Endothelial cell (in vitro differentiated cells): Measurements from ENCODE around the gene RGPD4. TPM values are rescaled to one million over a fixed set of nuclear protein-coding genes. Genes with fewer than 3 reads are reported as not detected.
"Not testable (repeated sequence)": the region's sequence is repeated elsewhere in the genome, so short reads cannot be mapped to it uniquely, and the experiment has no call there.

Experiments
- DNase-seq: peaks from one replicate; pipeline ENCODE4 v3.0.0; 2021; ENCODE audit warnings: low spot score
- H3K27ac Mint-ChIP-seq: one replicate; pipeline ENCODE4 v1.8.0; 2021; ENCODE audit warnings: mixed read lengths, inconsistent platforms; ENCODE audit not compliant: unreplicated experiment
- H3K27me3 Mint-ChIP-seq: one replicate; pipeline ENCODE4 v1.8.0; 2021; ENCODE audit warnings: mild to moderate bottlenecking, moderate library complexity, mixed read lengths, inconsistent platforms; ENCODE audit not compliant: unreplicated experiment
- H3K36me3 Mint-ChIP-seq: one replicate; pipeline ENCODE4 v1.8.0; 2021; ENCODE audit warnings: mild to moderate bottlenecking, low read depth, mixed read lengths, inconsistent platforms; ENCODE audit not compliant: unreplicated experiment
- H3K4me1 Mint-ChIP-seq: one replicate; pipeline ENCODE4 v1.8.0; 2021; ENCODE audit warnings: mild to moderate bottlenecking, mixed read lengths, inconsistent platforms; ENCODE audit not compliant: unreplicated experiment
- H3K4me3 Mint-ChIP-seq: one replicate; pipeline ENCODE4 v1.8.0; 2021; ENCODE audit warnings: mild to moderate bottlenecking, mixed read lengths, inconsistent platforms; ENCODE audit not compliant: unreplicated experiment
- H3K9me3 Mint-ChIP-seq: one replicate; pipeline ENCODE4 v1.8.0; 2021; ENCODE audit warnings: mixed read lengths, inconsistent platforms; ENCODE audit not compliant: unreplicated experiment
- total RNA-seq: library from RNA; stranded (reverse); fragmentation: NEBNext Ultra II Directional; extraction: Animal tissue kit (Norgen Biotek cat#: 25700); gene quantifications from one replicate; pipeline ENCODE4 v1.2.1, GENCODE V29; 2021; ENCODE audit not compliant: unreplicated experiment
- TF ChIP-seq, protein P1 (sequence below): fragments of 200-600 bp; sonication (generic); IDR thresholded peaks from one replicate; pipeline ENCODE4 v1.5.0; 2021; ENCODE audit warnings: antibody characterized with exemption; ENCODE audit not compliant: unreplicated experiment

Gene RGPD4
- total RNA-seq, 1 donor from 2014 or later, result not detected

DNA sequence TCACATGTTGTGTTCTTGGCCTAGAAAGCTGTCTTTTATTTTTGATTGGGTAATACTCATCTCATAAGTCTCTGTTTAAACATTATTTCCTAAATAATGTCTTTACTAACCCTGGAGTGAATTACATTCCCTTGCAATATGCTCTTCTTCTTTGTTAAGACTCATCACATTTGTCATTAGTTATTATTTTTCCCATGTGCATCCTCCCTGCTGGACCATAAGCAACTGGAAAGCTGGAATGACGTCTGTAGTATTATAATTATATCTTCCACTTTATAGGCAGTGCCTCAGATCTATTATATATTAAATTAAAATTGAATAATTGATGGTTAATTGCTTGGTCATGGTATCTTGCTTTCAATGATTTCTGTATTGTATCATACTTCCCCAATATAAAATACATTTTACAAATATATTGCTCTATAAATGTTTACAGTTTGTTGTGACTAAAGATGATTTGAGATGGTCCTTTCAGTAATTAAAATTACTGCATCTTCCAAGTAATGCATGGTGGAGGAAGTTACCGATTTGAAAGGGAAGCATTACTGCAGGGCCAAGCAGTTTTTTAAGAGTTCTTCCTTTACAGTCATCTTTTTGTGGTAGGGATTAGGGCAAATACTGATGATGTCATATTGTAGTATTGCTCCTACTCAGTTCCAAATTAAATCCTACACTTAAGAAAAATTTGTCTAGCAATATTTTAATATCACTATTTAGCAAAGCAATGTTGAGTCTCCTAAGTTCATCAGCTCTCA is 2.1 kb upstream of the RGPD4 start:
- Mint-ChIP-seq H3K27me3 (no peaks in the 10 kb centered on the region), H3K27ac (no peak overlapping the region), H3K9me3 (no peaks in the 10 kb centered on the region), H3K4me3 (no peak overlapping the region), H3K4me1 (no peaks in the 10 kb centered on the region), H3K36me3 (no peaks in the 10 kb centered on the region)
- TF ChIP-seq, protein P1, sequence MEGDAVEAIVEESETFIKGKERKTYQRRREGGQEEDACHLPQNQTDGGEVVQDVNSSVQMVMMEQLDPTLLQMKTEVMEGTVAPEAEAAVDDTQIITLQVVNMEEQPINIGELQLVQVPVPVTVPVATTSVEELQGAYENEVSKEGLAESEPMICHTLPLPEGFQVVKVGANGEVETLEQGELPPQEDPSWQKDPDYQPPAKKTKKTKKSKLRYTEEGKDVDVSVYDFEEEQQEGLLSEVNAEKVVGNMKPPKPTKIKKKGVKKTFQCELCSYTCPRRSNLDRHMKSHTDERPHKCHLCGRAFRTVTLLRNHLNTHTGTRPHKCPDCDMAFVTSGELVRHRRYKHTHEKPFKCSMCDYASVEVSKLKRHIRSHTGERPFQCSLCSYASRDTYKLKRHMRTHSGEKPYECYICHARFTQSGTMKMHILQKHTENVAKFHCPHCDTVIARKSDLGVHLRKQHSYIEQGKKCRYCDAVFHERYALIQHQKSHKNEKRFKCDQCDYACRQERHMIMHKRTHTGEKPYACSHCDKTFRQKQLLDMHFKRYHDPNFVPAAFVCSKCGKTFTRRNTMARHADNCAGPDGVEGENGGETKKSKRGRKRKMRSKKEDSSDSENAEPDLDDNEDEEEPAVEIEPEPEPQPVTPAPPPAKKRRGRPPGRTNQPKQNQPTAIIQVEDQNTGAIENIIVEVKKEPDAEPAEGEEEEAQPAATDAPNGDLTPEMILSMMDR, result no peak
- no peak for DNase-seq

DNA sequence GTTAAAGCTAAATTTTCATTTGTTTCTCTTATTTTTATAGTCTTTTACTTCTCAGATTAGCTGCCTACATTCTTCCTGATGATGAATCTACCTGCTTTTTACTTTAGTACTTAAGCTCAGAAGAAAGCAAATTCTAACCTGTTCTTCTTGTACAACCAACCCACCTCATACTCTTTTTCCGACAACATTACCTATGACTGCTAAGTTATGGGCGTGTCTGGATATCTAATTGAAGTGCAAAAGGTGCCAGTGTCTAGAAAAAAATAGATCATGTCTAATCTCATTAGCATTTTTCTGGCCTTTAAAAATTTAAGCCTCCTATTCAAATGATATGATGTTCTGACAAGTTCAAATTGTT is 1.5 kb upstream of the RGPD4 start:
- Mint-ChIP-seq H3K27ac (no peak overlapping the region), H3K4me3 (no peak overlapping the region), H3K36me3 (no peaks in the 10 kb centered on the region), H3K9me3 (no peaks in the 10 kb centered on the region), H3K4me1 (no peaks in the 10 kb centered on the region), H3K27me3 (no peaks in the 10 kb centered on the region)
- TF ChIP-seq, protein P1, result no peak
- no peak for DNase-seq

DNA sequence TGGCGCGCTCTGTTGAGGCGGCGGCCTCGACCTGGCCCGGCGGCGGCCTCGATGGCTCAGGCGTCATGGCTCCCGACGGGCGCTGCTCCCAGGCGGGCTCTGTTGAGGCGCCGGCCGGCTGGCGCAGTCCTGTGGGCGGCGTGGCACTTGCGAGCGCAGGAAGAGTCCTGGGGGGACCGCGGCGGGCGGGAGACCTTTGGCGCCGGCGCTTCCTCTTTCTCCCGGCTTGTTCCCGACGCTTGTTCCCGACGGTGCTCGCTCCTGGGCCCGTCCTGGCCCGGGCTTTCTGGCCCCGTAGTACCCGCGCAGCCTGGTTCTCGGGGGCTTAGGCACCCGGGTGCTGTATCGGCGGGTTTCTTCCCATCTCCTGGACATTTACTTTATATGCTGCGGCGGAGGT is 2.8 kb downstream of the RGPD4 start:
- H3K27me3 Mint-ChIP-seq, H3K36me3 Mint-ChIP-seq, H3K4me1 Mint-ChIP-seq, DNase-seq, H3K4me3 Mint-ChIP-seq, H3K27ac Mint-ChIP-seq, H3K9me3 Mint-ChIP-seq: not testable (repeated sequence)

DNA sequence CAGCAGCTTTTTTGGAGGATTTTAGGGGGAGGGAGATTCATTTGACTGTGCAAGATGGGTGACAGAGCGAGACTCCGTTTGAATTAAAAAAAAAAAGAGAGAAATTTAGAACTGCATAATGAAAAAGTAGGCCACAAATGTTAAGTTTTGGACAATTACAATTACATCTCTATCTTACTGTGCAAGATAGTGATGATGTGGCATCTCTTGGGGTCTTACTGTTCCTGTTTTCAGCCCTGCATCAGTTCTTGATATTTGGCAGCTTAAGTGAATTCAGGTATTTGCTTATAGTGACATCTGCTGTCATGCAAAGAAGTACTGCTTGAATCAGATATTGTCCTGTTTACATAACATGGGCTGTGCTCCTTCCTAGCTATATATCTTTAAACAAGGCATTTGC is 6.5 kb downstream of the RGPD4 start:
- not testable (repeated sequence) for H3K4me3 Mint-ChIP-seq, DNase-seq, H3K36me3 Mint-ChIP-seq, H3K27me3 Mint-ChIP-seq, H3K27ac Mint-ChIP-seq, H3K9me3 Mint-ChIP-seq, H3K4me1 Mint-ChIP-seq

DNA sequence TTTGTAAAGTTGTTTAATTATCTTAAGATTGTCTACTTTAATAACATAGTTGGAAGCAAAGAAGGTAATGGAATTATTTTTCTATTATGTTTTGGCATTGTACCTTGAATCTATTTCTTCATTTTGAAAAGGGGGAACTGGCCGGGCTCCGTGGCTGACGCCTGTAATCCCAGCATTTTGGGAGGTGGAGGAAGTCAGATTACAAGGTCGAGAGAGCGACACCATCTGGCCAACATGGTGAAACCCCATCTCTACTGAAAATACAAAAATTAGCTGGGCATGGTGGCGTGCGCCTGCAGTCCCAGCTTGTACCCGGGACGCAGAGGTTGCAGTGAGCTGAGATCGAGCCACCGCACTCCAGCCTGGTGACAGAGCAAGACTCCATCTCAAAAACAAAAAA is 6.9 kb downstream of the RGPD4 start:
- not testable (repeated sequence) for H3K27me3 Mint-ChIP-seq, H3K9me3 Mint-ChIP-seq, H3K27ac Mint-ChIP-seq, H3K4me1 Mint-ChIP-seq, H3K36me3 Mint-ChIP-seq, H3K4me3 Mint-ChIP-seq
- peak; percentile 12 for DNase-seq

DNA sequence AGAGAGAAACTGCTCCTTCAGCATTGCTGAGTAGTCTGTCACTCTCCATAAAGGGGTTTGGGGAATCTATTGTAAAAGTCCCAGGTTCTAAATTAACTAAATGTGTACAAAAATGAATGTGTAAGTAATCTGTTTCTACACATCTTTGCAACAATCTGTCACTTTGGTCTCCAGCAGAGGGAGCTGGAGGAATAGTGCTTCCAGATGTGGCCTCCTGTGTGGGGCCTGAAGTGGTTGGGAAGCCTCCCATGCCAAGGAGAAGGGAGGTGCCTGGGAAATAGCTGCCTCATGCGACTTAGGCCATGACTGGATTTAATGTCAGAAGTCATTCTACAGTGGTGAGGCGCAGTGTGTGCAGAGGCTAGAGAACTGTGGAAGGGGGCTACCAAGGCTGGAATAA is 89.4 kb downstream of the RGPD4 start:
- H3K4me3 Mint-ChIP-seq, H3K4me1 Mint-ChIP-seq, DNase-seq, H3K27ac Mint-ChIP-seq, H3K9me3 Mint-ChIP-seq, H3K36me3 Mint-ChIP-seq, H3K27me3 Mint-ChIP-seq: not testable (repeated sequence)
- TF ChIP-seq, protein P1, result peak; percentile 21

DNA sequence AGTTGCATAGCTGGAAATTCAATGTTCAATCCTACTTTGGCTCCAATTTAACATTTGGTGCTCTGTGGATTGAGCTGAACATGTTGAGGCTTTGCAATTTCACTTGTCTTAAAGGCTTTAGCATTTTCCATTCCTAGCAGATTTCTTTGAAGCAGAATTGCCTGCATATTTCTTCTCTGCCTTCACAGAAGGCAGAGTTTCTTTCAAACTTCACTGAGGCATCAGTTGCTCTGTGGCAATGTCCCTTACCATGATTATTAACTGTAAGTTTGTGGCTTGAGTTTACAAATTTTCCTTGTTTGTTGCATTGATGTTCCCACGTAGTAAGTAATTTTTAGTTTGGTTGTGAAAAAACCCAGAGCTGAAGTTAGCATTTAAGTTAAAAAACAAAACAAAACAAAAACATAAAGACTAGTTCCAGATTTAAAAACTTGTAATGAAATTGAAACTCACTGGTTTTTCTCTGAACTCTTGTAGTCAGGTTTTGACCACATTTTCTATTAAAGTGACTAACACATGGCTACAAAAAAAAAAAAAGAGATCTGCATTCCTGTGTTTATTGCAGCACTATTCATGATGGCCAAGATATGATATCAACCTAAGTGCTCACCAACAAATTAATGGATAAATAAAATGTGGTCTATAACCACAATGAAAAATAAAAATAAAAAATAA is 90.1 kb downstream of the RGPD4 start:
- not testable (repeated sequence) for DNase-seq, H3K4me1 Mint-ChIP-seq, H3K27ac Mint-ChIP-seq, H3K36me3 Mint-ChIP-seq, H3K4me3 Mint-ChIP-seq, H3K9me3 Mint-ChIP-seq, H3K27me3 Mint-ChIP-seq
